ENCODE data around the gene AK4. TPM values are rescaled to one million over a fixed set of nuclear protein-coding genes. Genes with fewer than 3 reads are reported as not detected.

AK4 gene
- total and polyA plus RNA-seq, 2 of the 8 experiments (the other 6 are each of a cell fraction or from before 2014, with no cell fraction given), result 64.5 to 175 TPM

- WGBS, 2 experiments (ENCODE audit: extremely low coverage in 1 of 2, insufficient coverage in 1 of 2, insufficient read length in 1 of 2, insufficient replicate concordance in 2 of 2, low coverage in 1 of 2, low lambda C conversion rate in 2 of 2, missing lambda C conversion rate in 1 of 2), result 86% methylated on average over 1 of the region's 1 CpG; no CpG with 5 or more reads in 1 of the 2 experiments
- no peak overlapping the region for H2BK20ac ChIP-seq (ENCODE audit: low read length)
- H4K91ac ChIP-seq (replicated peaks; ENCODE audit: insufficient read length, low read length), result no peak overlapping the region
- no peak overlapping the region for H3K18ac ChIP-seq (ENCODE audit: extremely low read depth, low read length)
- H3K27ac ChIP-seq (ENCODE audit: low read depth, low read length), result no peak overlapping the region
- no peak overlapping the region for H3K4me2 ChIP-seq (ENCODE audit: insufficient read depth in 1 of 2, low read depth in 2 of 2, low read length in 2 of 2)
- H3K27me3 ChIP-seq (replicated peaks in 1 of 4; ENCODE audit: control insufficient read depth in 3 of 4, extremely low read depth in 1 of 4, insufficient read depth in 3 of 4, low read length in 3 of 4), result no peaks in the 10 kb centered on the region
- TF ChIP-seq CTCF (IDR thresholded peaks at IDR 0.05; ENCODE audit: control extremely low read depth in 1 of 3, insufficient read depth in 1 of 3, low read depth in 1 of 3, low read length in 3 of 3) (no peak), JUN (IDR thresholded peaks at IDR 0.05; ENCODE audit: low read depth, low read length) (no peak), POLR2AphosphoS5 (IDR thresholded peaks at IDR 0.05; ENCODE audit: low read depth, low read length) (no peak), EGR1 (IDR thresholded peaks at IDR 0.05; ENCODE audit: borderline replicate concordance, low read depth, low read length) (no peak), BCL11A (IDR thresholded peaks at IDR 0.05; ENCODE audit: low read depth in 2 of 2, low read length in 2 of 2) (no peak), SP4 (IDR thresholded peaks at IDR 0.05; ENCODE audit: low read length) (no peak), EP300 (IDR thresholded peaks at IDR 0.05; ENCODE audit: borderline replicate concordance in 1 of 2, low read depth in 2 of 2, low read length in 2 of 2) (no peak), SRF (IDR thresholded peaks at IDR 0.05; ENCODE audit: low read depth, low read length) (no peak), YY1 (IDR thresholded peaks at IDR 0.05; ENCODE audit: low read depth, low read length) (no peak), TEAD4 (IDR thresholded peaks at IDR 0.05; ENCODE audit: low read depth, low read length) (no peak), SP1 (IDR thresholded peaks at IDR 0.05; ENCODE audit: low read depth, low read length) (no peak)
- peaks cover 0 to 11% (median 3%) of the 10 kb centered on the region in 4 experiments; a peak in 5 of 7 replicates for H3K4me1 ChIP-seq (replicated peaks in 1 of 4; ENCODE audit: control insufficient read depth in 3 of 4, insufficient read depth in 4 of 4, low read length in 3 of 4)
- POLR2A ChIA-PET (ENCODE audit: partially characterized antibody), result interaction anchor here (0.9 to 2.2 kb wide), 3 partner anchors 13 to 35 kb away, joined by 3 to 6 read pairs (median 4); no protein-coding TSS in a partner anchor
- H2BK5ac ChIP-seq (ENCODE audit: low read depth, low read length), result no peak overlapping the region
- H2AFZ ChIP-seq (ENCODE audit: low read length), result no peak overlapping the region
- no peak for FAIRE-seq
- no peak overlapping the region for H4K8ac ChIP-seq (ENCODE audit: extremely low read depth, insufficient read depth, low read length)
- H3K23ac ChIP-seq (ENCODE audit: insufficient read length), result no peak overlapping the region
- CTCF ChIA-PET (ENCODE audit: partially characterized antibody), result interaction anchor here (0.8 to 8.8 kb wide), 11 partner anchors 9 to 507 kb away, joined by 3 to 38 read pairs (median 4); no protein-coding TSS in a partner anchor
- no peak overlapping the region for H2BK15ac ChIP-seq (ENCODE audit: low read length)
- no peak overlapping the region for H3K4ac ChIP-seq (replicated peaks; ENCODE audit: insufficient read length, low read depth, low read length)
- H4K20me1 ChIP-seq (replicated peaks in 1 of 2; ENCODE audit: control insufficient read depth in 1 of 2, insufficient read depth in 2 of 2, low read length in 2 of 2), result peaks cover 1 to 4% of the 10 kb centered on the region in 2 experiments
- H3K14ac ChIP-seq (ENCODE audit: insufficient read length), result no peak overlapping the region
- no peak overlapping the region for H2AK5ac ChIP-seq (ENCODE audit: low read depth, low read length)
- H2BK120ac ChIP-seq (replicated peaks; ENCODE audit: low read depth, low read length), result no peak overlapping the region
- H3K23me2 ChIP-seq (ENCODE audit: low read depth, low read length), result no peaks in the 10 kb centered on the region
- no peaks in the 10 kb centered on the region for H3K9me3 ChIP-seq (ENCODE audit: insufficient read depth in 2 of 2, low read depth in 1 of 2, low read length in 1 of 2)
- no peak overlapping the region for H3K4me3 ChIP-seq (ENCODE audit: extremely low read depth in 1 of 4, insufficient read depth in 2 of 4, low read depth in 3 of 4, low read length in 4 of 4)
- no peak for DNase-seq (ENCODE audit: low read depth in 1 of 2, low spot score in 2 of 2)
- H3K36me3 ChIP-seq (ENCODE audit: control insufficient read depth in 2 of 4, insufficient read depth in 4 of 4, low read length in 3 of 4), result no peaks in the 10 kb centered on the region
- no peak overlapping the region for H4K5ac ChIP-seq (ENCODE audit: insufficient read length, low read depth, low read length)
- peaks cover 0 to 96% of the 10 kb centered on the region in 2 experiments for H3K79me2 ChIP-seq (ENCODE audit: control insufficient read depth in 1 of 2, insufficient read depth in 2 of 2, low read length in 2 of 2)
- H3K9ac ChIP-seq (replicated peaks in 1 of 4; ENCODE audit: extremely low read depth in 1 of 4, low read depth in 3 of 4, low read length in 3 of 4), result no peak overlapping the region
- peaks cover 4% of the 10 kb centered on the region; the same call in 1 of the 2 replicates for H3K79me1 ChIP-seq (ENCODE audit: low read depth, low read length)
- H2BK12ac ChIP-seq (ENCODE audit: low read depth, low read length), result no peak overlapping the region
- no peak overlapping the region for H3K56ac ChIP-seq (replicated peaks; ENCODE audit: insufficient read length, low read depth, low read length)
Observed at GRCh38 chr1:65180977-65181376, 33.0 kb downstream of the AK4 start.

All from H1 (cell line).